Measurements from ENCODE around the gene GFOD2.
A peak's percentile ranks its signal among the peaks of the same experiment; 100 is the strongest.

GFOD2 gene

GRCh38 chr16:67645397-67646121 lies 73.6 kb downstream of the GFOD2 start:
- DNase-seq (ENCODE audit: low read depth, low spot score) = no peak

DNA sequence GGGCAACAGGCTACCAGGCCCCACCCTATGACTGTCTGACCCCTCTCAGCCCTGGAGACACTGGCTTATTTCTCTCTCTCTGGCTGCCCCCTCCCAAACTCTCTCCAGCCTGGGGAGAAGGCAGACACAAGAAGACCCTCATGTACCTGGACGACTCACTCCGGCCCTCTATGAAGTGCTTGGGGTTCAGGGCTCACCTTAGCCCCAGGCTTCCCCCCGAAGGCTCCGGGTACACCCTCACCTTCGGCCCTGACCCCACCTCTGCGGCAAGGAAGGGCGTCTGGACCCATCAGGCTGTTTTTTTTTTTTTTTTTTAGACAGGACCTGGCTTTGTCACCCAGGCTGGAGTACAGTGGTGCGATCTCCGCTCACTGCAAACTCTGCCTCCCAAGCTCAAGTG lies 75.1 kb downstream of the GFOD2 start:
- no peak for DNase-seq (ENCODE audit: low read depth, low spot score)

DNA sequence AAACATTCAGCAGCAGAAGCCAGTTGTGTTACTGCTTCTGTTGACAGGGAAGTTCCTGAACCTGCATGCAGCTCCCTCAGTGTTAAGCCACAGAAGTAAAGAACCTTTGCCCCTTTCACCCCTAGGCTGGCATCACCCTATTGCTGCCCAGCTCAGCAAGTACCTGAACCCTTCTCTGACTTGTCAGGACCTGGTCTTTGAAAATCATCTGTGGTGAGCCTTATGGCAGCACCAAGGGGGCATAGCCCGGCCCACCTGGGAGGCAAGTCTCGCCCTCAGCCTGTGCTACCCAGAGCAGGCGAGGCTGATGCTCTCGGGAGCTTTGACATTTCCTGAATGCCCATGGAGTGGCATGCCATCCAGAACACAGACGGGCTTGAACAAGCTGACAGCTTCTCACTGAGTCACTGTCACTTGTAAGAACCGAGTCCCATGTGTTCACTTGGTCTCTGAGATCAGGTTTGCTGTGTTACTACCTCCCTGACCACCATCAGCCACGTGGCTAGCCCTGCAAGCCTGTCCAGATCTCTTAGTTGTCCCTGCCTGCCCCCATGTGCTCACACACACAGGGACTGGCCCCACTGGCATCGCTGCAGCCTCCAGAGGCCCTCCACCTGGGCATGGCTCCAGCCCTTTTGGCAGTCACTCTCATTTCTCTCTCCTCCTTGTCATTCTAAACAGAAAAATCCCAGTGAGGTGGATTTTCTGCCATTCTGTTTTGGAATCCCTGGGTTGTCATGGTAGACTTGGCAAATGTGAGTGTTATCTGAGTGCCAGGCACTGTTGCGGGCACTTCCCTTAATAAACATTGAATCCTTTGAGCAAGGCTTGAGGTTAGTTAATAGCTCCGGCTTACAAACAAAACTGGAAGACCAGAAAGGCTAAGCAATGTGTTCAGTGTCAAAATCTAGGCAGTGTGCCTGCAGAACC lies 77.1 kb downstream of the GFOD2 start:
- DNase-seq (ENCODE audit: low read depth, low spot score) = no peak

GRCh38 chr16:67637625-67638024 lies 81.5 kb downstream of the GFOD2 start:
- no peak for DNase-seq (ENCODE audit: low read depth, low spot score)

DNA sequence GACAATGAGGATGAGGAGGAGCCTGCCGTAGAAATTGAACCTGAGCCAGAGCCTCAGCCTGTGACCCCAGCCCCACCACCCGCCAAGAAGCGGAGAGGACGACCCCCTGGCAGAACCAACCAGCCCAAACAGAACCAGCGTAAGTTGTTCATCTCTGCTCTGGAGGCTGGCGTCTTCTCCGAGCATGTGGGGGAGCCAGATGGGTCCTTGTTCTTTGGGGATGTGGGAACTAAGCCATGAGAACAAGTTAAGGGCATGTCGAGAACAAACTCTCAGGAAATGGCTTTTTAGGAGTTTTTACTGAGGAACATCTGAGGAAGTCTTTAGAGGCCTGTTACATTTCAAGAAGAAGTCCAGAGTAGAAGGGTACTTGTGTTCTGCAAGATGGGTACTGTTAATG lies 82.4 kb downstream of the GFOD2 start:
- DNase-seq (ENCODE audit: low read depth, low spot score) = no peak

DNA sequence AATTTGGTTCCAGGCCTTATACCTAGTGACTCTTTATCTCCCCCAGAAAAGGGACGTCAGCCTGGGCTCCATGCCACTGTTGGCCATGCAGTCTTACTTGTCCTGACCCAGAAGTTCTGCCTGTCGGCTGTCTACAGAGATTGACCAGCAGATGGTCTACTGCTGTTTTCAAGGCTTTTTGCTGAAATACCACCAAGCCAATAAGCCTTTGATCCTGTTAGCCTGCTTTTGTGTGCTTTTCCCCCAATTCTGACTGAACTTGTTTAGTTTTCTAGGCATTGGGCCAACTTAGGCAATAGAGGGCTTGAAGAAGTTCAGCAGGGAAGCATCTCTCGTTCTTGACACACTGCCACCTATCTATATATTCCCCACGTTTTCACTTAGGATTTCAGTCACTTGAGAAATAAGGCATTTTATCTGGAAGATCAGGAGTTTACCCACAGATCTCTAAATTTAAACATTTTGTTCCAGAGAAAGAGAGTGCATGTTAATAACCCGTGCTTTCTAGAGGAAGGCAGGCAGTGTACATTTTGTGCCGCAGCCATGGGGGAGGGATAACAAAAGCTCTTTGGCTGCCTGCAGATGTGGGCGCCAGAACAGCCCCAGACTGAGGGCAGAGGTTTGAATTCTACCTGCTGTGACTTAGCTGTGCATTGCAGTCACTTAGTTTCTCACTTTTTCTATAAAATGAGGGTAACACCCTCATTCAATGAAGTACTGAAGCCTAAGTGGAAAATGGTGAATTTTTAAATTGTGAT lies 86.5 kb downstream of the GFOD2 start:
- peak; percentile 23 for DNase-seq (ENCODE audit: low read depth, low spot score)

GRCh38 chr16:67628216-67628615 lies 90.9 kb downstream of the GFOD2 start:
- no peak for DNase-seq (ENCODE audit: low read depth, low spot score)
